Measurements from ENCODE around the gene ZDHHC24.

DNA sequence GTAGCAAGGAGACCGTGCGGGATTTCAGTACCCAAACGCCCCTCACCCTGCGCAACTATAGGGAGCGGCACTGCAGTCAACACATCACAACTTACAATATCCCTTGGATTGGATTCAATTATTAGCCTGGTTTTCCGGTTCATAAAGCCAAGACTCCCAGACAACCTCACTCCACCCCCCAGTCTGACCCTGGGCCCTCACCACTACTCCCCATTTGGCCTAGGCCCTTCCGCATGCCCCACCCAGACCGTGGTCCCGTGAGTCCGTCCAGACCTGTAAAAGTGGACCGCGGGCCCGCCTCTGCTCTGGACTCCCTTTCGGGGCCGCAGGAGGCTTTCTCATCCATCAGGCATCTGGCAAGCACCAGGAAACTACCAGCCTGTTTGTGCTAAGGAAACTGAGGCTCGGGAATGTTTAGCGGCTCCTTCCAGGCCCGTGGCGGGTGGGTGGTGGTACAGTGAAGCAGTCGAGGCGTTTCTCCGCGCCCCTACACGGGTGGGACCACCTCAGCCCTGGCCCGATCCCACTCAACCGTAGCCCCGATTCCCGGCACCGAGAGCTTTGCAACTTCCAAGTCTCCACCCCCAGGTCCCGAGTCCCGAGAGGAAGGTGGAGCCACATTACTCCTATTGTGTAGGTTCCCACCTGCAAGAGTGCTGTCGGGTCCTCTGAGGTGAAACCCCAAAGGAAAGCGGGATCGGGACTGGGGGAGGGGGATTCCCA lies 66.3 kb downstream of the ZDHHC24 start:
- TF ChIP-seq EZH2 (IDR thresholded peaks at IDR 0.05), result no peak
- TF ChIP-seq, protein P1, sequence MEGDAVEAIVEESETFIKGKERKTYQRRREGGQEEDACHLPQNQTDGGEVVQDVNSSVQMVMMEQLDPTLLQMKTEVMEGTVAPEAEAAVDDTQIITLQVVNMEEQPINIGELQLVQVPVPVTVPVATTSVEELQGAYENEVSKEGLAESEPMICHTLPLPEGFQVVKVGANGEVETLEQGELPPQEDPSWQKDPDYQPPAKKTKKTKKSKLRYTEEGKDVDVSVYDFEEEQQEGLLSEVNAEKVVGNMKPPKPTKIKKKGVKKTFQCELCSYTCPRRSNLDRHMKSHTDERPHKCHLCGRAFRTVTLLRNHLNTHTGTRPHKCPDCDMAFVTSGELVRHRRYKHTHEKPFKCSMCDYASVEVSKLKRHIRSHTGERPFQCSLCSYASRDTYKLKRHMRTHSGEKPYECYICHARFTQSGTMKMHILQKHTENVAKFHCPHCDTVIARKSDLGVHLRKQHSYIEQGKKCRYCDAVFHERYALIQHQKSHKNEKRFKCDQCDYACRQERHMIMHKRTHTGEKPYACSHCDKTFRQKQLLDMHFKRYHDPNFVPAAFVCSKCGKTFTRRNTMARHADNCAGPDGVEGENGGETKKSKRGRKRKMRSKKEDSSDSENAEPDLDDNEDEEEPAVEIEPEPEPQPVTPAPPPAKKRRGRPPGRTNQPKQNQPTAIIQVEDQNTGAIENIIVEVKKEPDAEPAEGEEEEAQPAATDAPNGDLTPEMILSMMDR (IDR thresholded peaks at IDR 0.05), result no peak

Data from neural progenitor cell (in vitro differentiated cells).